Activated CD4-positive, CD25-positive, alpha-beta regulatory T cell treated with anti-CD3 and anti-CD28 coated beads, Interleukin-2, amount 50 U/mL, for 16 hours (primary cell): ENCODE results near the gene VPS37B.

Experiments
- DNase-seq: peaks from one replicate; pipeline ENCODE4 v3.0.0-alpha.2; 2020; ENCODE audit warnings: low read depth, low spot score

Gene VPS37B

GRCh38 chr12:122866379-122866778 is 29.5 kb downstream of the VPS37B start:
- DNase-seq: no peak

- no peak for DNase-seq
Observed at GRCh38 chr12:122865268-122866231, 30.4 kb downstream of the VPS37B start.

GRCh38 chr12:122864894-122865253 is 31.1 kb downstream of the VPS37B start:
- no peak for DNase-seq

- no peak for DNase-seq
Observed at GRCh38 chr12:122862872-122863701, 32.8 kb downstream of the VPS37B start.

- no peak for DNase-seq
Observed at GRCh38 chr12:122862110-122862634, 33.8 kb downstream of the VPS37B start.

GRCh38 chr12:122861587-122861970 is 34.3 kb downstream of the VPS37B start:
- DNase-seq: no peak

- no peak for DNase-seq
Observed at GRCh38 chr12:122860854-122861586, 34.9 kb downstream of the VPS37B start.

GRCh38 chr12:122860040-122860853 is 35.7 kb downstream of the VPS37B start:
- peak; percentile 66 for DNase-seq

- no peak for DNase-seq
Observed at GRCh38 chr12:122859303-122860039, 36.5 kb downstream of the VPS37B start.

GRCh38 chr12:122858591-122859302 is 37.2 kb downstream of the VPS37B start:
- no peak for DNase-seq

- no peak for DNase-seq
Observed at GRCh38 chr12:122858171-122858570, 37.8 kb downstream of the VPS37B start.

- DNase-seq: no peak
Observed at GRCh38 chr12:122856999-122857671, 38.8 kb downstream of the VPS37B start.

GRCh38 chr12:122855928-122856831 is 39.7 kb downstream of the VPS37B start:
- DNase-seq: no peak

- no peak for DNase-seq
Observed at GRCh38 chr12:122855071-122855829, 40.7 kb downstream of the VPS37B start.

GRCh38 chr12:122854554-122854953 is 41.4 kb downstream of the VPS37B start:
- DNase-seq: no peak

- no peak for DNase-seq
Observed at GRCh38 chr12:122853582-122854245, 42.2 kb downstream of the VPS37B start.
